Ovary (tissue), 3 donors: Measurements from ENCODE around the gene OTULIN.

Experiments
- CTCF ChIP-seq, 3 donors: fragments of 450-650 bp in 2 of 3; fragments of 200-600 bp in 1 of 3; IDR thresholded peaks; one replicate each; pipeline versions ENCODE4 v1.5.1 to v1.8.0; 2016 to 2022; ENCODE audit warnings: antibody characterized with exemption in 3 of 3, mild to moderate bottlenecking in 1 of 3
- POLR2A ChIP-seq: fragments of 450-650 bp; IDR thresholded peaks from one replicate; pipeline ENCODE4 v1.6.1; 2017; ENCODE audit warnings: antibody characterized with exemption, mild to moderate bottlenecking, moderate library complexity
- donor health status: DM: no; HTN: no; CAD: no.

- TF ChIP-seq CTCF (IDR thresholded peaks at IDR 0.05) (no peak), POLR2A (no peak)
These were observed 61.7 kb downstream of the OTULIN start for GRCh38 chr5:14726066-14726838.
